ENCODE results near the gene ZNF773. TPM values are rescaled to one million over a fixed set of nuclear protein-coding genes. Genes with fewer than 3 reads are reported as not detected.
"Not testable (repeated sequence)": the region's sequence is repeated elsewhere in the genome, so short reads cannot be mapped to it uniquely, and the experiment has no call there.

Gene ZNF773
- total RNA-seq = 1 to 10 TPM; 3.8 to 6.2 TPM

GRCh38 chr19:57499680-57500395 lies at the start of gene ZNF773:
ZNF773 (plus strand) TSS chr19:57499938; CDS start chr19:57500081, 143 bp downstream.
- Mint-ChIP-seq H3K9me3 (peaks cover 20% of the 10 kb centered on the region), H3K36me3 (ENCODE audit: low read depth) (peaks cover 47% of the 10 kb centered on the region), H3K4me3 (peak within 1 kb of the TSS; percentile 58), H3K27ac (peak within 1 kb of the TSS; percentile 70), H3K4me1 (peaks cover 17% of the 10 kb centered on the region)
- not testable (repeated sequence) for H3K27me3 Mint-ChIP-seq
- ATAC-seq (replicated peaks) = peak; percentile 100

- H3K9me3 Mint-ChIP-seq = peaks cover 22% of the 10 kb centered on the region
- H3K4me3 Mint-ChIP-seq = no peak overlapping the region
- H3K4me1 Mint-ChIP-seq = no peaks in the 10 kb centered on the region
- ATAC-seq (replicated peaks) = no peak
- no peak overlapping the region for H3K27ac Mint-ChIP-seq
- H3K27me3 Mint-ChIP-seq = no peaks in the 10 kb centered on the region
- peaks cover 6% of the 10 kb centered on the region for H3K36me3 Mint-ChIP-seq (ENCODE audit: low read depth)
These were observed 47.4 kb upstream of the ZNF773 start for GRCh38 chr19:57452307-57452706.

DNA sequence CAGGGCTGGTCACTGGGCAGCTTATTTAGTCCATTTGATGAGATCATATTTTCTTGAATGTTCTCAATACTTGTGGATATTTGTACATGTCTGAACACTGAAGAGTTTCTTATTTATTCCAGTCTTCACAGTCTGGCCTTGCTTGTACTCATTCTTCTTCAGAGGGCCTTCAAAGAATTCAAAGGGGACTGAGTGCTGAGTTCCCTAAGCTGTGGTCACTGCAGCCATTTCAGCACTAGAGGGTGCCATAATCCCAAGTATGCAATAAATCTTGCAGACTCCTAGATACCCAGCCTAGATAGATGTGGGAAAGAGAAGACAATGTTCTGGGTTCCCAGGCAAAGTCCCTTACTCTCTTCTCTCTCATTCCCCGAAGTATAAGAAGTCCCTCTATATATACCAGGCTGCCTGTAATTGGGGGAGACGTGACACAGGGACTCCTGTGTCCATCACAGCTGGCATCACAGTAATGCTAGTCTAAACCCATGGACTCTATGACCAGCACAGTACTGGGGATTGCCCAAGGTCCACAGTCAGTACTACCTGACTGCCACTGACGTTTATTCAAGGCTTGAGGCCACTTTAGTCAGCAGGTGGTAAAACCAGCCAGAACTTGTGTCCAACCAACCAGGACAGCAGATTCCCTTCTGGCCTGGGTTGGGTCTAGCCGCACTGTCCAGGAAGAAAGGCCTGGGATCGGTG lies 33.9 kb upstream of the ZNF773 start:
- no peak overlapping the region for H3K4me3 Mint-ChIP-seq
- H3K9me3 Mint-ChIP-seq = peaks cover 17% of the 10 kb centered on the region
- H3K36me3 Mint-ChIP-seq (ENCODE audit: low read depth) = no peaks in the 10 kb centered on the region
- ATAC-seq (replicated peaks) = peak; percentile 62
- H3K27me3 Mint-ChIP-seq = no peaks in the 10 kb centered on the region
- H3K4me1 Mint-ChIP-seq = no peaks in the 10 kb centered on the region
- no peak overlapping the region for H3K27ac Mint-ChIP-seq

GRCh38 chr19:57466489-57466888 lies 33.2 kb upstream of the ZNF773 start:
- Mint-ChIP-seq H3K27me3 (no peaks in the 10 kb centered on the region), H3K9me3 (peaks cover 19% of the 10 kb centered on the region), H3K36me3 (ENCODE audit: low read depth) (no peaks in the 10 kb centered on the region), H3K4me1 (no peaks in the 10 kb centered on the region), H3K27ac (no peak overlapping the region), H3K4me3 (no peak overlapping the region)
- ATAC-seq (replicated peaks) = no peak

DNA sequence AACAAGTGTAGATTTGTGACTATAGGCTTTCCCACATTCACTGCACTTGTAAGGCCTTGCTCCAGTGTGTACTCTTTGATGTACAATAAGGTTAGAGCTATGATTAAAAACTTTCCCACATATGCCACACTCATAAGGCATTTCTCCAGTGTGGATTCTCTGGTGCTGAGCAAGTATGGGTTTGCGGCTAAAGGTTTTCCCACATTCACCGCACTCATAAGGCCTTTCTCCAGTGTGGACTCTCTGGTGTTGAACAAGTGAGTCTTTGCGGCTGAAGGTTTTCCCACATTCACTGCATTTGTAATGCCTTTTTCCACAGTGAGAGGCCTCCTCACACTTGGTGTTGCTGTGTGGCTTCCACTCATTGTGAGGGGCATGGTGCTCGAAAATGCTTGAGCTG lies 26.1 kb upstream of the ZNF773 start:
- peaks cover 12% of the 10 kb centered on the region for H3K36me3 Mint-ChIP-seq (ENCODE audit: low read depth)
- H3K4me1 Mint-ChIP-seq = no peaks in the 10 kb centered on the region
- H3K4me3 Mint-ChIP-seq = no peak overlapping the region
- no peak for ATAC-seq (replicated peaks)
- H3K27me3 Mint-ChIP-seq = no peaks in the 10 kb centered on the region
- H3K27ac Mint-ChIP-seq = no peak overlapping the region
- peaks cover 26% of the 10 kb centered on the region for H3K9me3 Mint-ChIP-seq

- Mint-ChIP-seq H3K36me3 (ENCODE audit: low read depth) (peaks cover 12% of the 10 kb centered on the region), H3K27me3 (no peaks in the 10 kb centered on the region), H3K9me3 (peaks cover 26% of the 10 kb centered on the region), H3K27ac (peak within 1 kb of the TSS; percentile 84), H3K4me3 (peak within 1 kb of the TSS; percentile 81), H3K4me1 (no peaks in the 10 kb centered on the region)
- ATAC-seq (replicated peaks) = peak; percentile 100
These were observed 22.3 kb upstream of the ZNF773 start, which contains the start of gene ZNF772 for GRCh38 chr19:57477191-57478008. ZNF772 (minus strand) TSS chr19:57477566; CDS start chr19:57477309, 257 bp downstream.

GRCh38 chr19:57487477-57488298 lies 12.1 kb upstream of the ZNF773 start, which contains the start of gene ZNF419:
ZNF419 (plus strand) TSS chr19:57487750; CDS start chr19:57487951, 201 bp downstream.
- peaks cover 38% of the 10 kb centered on the region for H3K36me3 Mint-ChIP-seq (ENCODE audit: low read depth)
- H3K9me3 Mint-ChIP-seq = peaks cover 16% of the 10 kb centered on the region
- H3K4me1 Mint-ChIP-seq = peaks cover 15% of the 10 kb centered on the region
- H3K27me3 Mint-ChIP-seq = not testable (repeated sequence)
- peak within 1 kb of the TSS; percentile 68 for H3K4me3 Mint-ChIP-seq
- ATAC-seq (replicated peaks) = peak; percentile 100
- peak within 1 kb of the TSS; percentile 54 for H3K27ac Mint-ChIP-seq

DNA sequence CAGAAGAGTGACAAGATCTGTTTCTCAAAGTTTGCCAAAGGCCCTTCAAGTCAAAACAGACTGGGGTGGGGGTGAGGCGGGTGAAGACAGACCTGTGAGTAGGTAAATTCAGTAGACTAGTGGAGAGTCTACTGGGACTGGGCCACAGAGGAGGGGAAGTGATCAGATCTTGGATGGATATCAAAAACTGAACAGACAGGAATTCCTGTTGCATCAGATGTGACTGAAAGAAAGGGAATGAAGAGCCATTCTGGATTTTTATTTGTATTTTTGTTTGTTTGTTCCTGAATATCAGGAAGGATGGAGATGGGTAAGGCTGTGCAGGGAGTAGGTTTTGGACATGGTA lies 11.5 kb upstream of the ZNF773 start:
- Mint-ChIP-seq H3K9me3 (peaks cover 21% of the 10 kb centered on the region), H3K4me1 (peaks cover 15% of the 10 kb centered on the region), H3K4me3 (peak overlapping the region; percentile 68), H3K36me3 (ENCODE audit: low read depth) (peaks cover 44% of the 10 kb centered on the region), H3K27ac (peak overlapping the region; percentile 28)
- ATAC-seq (replicated peaks); H3K27me3 Mint-ChIP-seq: not testable (repeated sequence)

DNA sequence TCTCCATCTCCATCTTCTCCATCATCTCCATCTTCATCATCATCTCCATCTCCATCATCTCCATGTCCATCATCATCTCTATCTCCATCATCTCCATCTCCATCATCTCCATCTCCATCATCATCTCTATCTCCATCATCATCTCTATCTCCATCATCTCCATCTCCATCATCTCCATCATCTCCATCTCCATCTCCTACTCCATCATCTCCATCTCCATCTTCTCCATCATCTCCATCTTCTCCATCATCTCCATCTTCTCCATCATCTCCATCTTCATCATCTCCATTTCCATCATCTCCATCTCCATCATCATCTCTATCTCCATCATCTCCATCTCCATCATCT lies 432 bp upstream of the ZNF773 start:
- H3K4me3 Mint-ChIP-seq = peak overlapping the region; percentile 58
- H3K27me3 Mint-ChIP-seq; ATAC-seq (replicated peaks): not testable (repeated sequence)
- peaks cover 20% of the 10 kb centered on the region for H3K9me3 Mint-ChIP-seq
- H3K4me1 Mint-ChIP-seq = peaks cover 17% of the 10 kb centered on the region
- H3K36me3 Mint-ChIP-seq (ENCODE audit: low read depth) = peaks cover 48% of the 10 kb centered on the region
- H3K27ac Mint-ChIP-seq = peak overlapping the region; percentile 70

DNA sequence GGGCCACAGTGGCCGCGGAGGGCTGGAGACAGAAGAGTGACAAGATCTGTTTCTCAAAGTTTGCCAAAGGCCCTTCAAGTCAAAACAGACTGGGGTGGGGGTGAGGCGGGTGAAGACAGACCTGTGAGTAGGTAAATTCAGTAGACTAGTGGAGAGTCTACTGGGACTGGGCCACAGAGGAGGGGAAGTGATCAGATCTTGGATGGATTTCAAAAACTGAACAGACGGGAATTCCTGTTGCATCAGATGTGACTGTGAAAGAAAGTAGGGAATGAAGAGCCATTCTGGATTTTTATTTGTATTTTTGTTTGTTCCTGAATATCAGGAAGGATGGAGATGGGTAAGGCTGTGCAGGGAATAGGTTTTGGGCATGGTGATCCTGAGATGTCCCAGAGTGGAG lies 662 bp downstream of the ZNF773 start:
- peak overlapping the region; percentile 58 for H3K4me3 Mint-ChIP-seq
- H3K36me3 Mint-ChIP-seq (ENCODE audit: low read depth) = peaks cover 47% of the 10 kb centered on the region
- H3K27me3 Mint-ChIP-seq; ATAC-seq (replicated peaks): not testable (repeated sequence)
- H3K27ac Mint-ChIP-seq = peak overlapping the region; percentile 70
- H3K9me3 Mint-ChIP-seq = peaks cover 20% of the 10 kb centered on the region
- peaks cover 17% of the 10 kb centered on the region for H3K4me1 Mint-ChIP-seq

DNA sequence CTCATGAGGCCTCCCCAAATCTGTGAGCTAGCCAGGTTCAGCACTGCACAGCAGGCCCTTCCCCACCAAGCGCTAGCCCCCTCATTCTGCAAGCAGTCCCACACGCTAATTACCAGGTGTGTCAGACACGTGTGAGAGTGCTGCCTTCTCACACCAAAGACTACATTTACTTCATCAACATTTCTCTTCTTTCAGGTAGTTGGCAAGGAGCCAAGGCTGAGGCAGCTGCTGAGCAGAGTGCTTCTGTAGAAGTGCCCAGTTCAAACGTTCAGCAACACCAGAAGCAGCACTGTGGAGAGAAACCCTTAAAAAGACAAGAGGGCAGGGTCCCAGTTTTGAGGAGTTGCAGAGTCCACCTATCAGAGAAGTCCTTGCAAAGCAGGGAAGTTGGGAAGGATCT lies 6.4 kb downstream of the ZNF773 start:
- H3K27me3 Mint-ChIP-seq = no peaks in the 10 kb centered on the region
- no peak overlapping the region for H3K27ac Mint-ChIP-seq
- no peak for ATAC-seq (replicated peaks)
- H3K9me3 Mint-ChIP-seq = peaks cover 29% of the 10 kb centered on the region
- H3K4me1 Mint-ChIP-seq = peaks cover 3% of the 10 kb centered on the region
- H3K36me3 Mint-ChIP-seq (ENCODE audit: low read depth) = peaks cover 74% of the 10 kb centered on the region
- no peak overlapping the region for H3K4me3 Mint-ChIP-seq

- Mint-ChIP-seq H3K27me3 (no peaks in the 10 kb centered on the region), H3K27ac (no peak overlapping the region), H3K9me3 (peaks cover 37% of the 10 kb centered on the region), H3K4me1 (no peaks in the 10 kb centered on the region), H3K36me3 (ENCODE audit: low read depth) (peaks cover 28% of the 10 kb centered on the region), H3K4me3 (no peak overlapping the region)
- no peak for ATAC-seq (replicated peaks)
These were observed 11.7 kb downstream of the ZNF773 start for GRCh38 chr19:57511484-57511883.

DNA sequence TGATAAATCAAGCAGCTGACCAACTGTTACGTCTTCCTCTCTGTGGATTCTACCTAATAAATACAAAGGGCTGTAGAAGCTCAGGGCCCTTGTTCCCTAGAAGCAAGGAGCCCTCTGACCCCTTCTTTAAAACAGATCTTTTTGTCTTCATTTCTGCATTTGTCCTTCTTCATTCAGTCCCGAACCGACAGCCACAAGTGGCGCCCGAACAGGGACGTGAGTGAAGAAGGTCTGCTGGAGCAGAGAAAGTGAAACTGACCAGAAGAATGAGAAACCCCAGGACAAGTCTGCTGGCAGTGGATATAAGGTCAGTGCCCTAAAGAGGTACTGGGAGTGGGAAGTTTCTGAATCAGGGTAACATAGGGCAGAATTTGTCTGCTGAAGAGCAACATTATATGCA lies 13.1 kb downstream of the ZNF773 start:
- H3K4me3 Mint-ChIP-seq = no peak overlapping the region
- peaks cover 40% of the 10 kb centered on the region for H3K9me3 Mint-ChIP-seq
- H3K27me3 Mint-ChIP-seq = no peaks in the 10 kb centered on the region
- peaks cover 15% of the 10 kb centered on the region for H3K36me3 Mint-ChIP-seq (ENCODE audit: low read depth)
- H3K27ac Mint-ChIP-seq = no peak overlapping the region
- no peaks in the 10 kb centered on the region for H3K4me1 Mint-ChIP-seq
- ATAC-seq (replicated peaks) = no peak

GRCh38 chr19:57515255-57515654 lies 15.5 kb downstream of the ZNF773 start:
- ATAC-seq (replicated peaks) = no peak
- Mint-ChIP-seq H3K4me1 (no peaks in the 10 kb centered on the region), H3K27ac (no peak overlapping the region), H3K9me3 (peaks cover 34% of the 10 kb centered on the region), H3K4me3 (no peak overlapping the region), H3K27me3 (no peaks in the 10 kb centered on the region), H3K36me3 (ENCODE audit: low read depth) (no peaks in the 10 kb centered on the region)
